Activated CD4-positive, alpha-beta T cell treated with anti-CD3 and anti-CD28 coated beads for 36 hours (primary cell): Measurements from ENCODE around the gene MRTO4. TPM values are rescaled to one million over a fixed set of nuclear protein-coding genes. Genes with fewer than 3 reads are reported as not detected.

Experiments
- ATAC-seq: fragments of 200-7000 bp; cut with Tn5 transposase; one replicate; pipeline ENCODE4 v1.10.0; 2021; ENCODE audit warnings: mild to moderate bottlenecking, moderate library complexity
- CTCF ChIA-PET: fragments of 350-600 bp; sonication (Branson Sonifier 250); formaldehyde crosslinking; loops from one replicate; lab custom pipeline; 2021; ENCODE audit warnings: antibody characterized with exemption; lab: Charles Lee
- POLR2A ChIA-PET: fragments of 350-600 bp; sonication (Branson Sonifier 250); formaldehyde crosslinking; loops from one replicate; lab custom pipeline; 2021; ENCODE audit warnings: antibody characterized with exemption, inconsistent platforms; lab: Charles Lee
- DNase-seq: peaks from one replicate; pipeline ENCODE4 v3.0.0-alpha.2; 2020
- H3K27ac Mint-ChIP-seq: one replicate; pipeline ENCODE4 v1.8.0; 2021; ENCODE audit warnings: mixed read lengths
- H3K27me3 Mint-ChIP-seq: one replicate; pipeline ENCODE4 v1.8.0; 2021; ENCODE audit warnings: mixed read lengths
- H3K36me3 Mint-ChIP-seq: one replicate; pipeline ENCODE4 v1.8.0; 2021; ENCODE audit warnings: low read depth, mixed read lengths
- H3K4me1 Mint-ChIP-seq: one replicate; pipeline ENCODE4 v1.8.0; 2021; ENCODE audit warnings: mixed read lengths
- H3K4me3 Mint-ChIP-seq: one replicate; pipeline ENCODE4 v1.8.0; 2021; ENCODE audit warnings: mild to moderate bottlenecking, moderate library complexity, mixed read lengths
- H3K9me3 Mint-ChIP-seq: one replicate; pipeline ENCODE4 v1.8.0; 2021; ENCODE audit warnings: low read depth, mixed read lengths
- intact Hi-C, 2 experiments: fragments of 100-400 bp; cut with DNase I in 1 of 2; cut with micrococcal nuclease in 1 of 2; formaldehyde crosslinking; loops; one replicate each; pipeline versions ENCODE4 v1.14.2 to v1.15.1; 2022 to 2024; cut with DNase I, micrococcal nuclease
- total RNA-seq, 2 experiments: library from RNA; stranded (reverse); gene quantifications; one replicate each; pipeline ENCODE4 v1.2.3, GENCODE V29; 2021

The MRTO4 gene
- total RNA-seq, 2 experiments from 2014 or later = 82.6 to 95.0 TPM

DNA sequence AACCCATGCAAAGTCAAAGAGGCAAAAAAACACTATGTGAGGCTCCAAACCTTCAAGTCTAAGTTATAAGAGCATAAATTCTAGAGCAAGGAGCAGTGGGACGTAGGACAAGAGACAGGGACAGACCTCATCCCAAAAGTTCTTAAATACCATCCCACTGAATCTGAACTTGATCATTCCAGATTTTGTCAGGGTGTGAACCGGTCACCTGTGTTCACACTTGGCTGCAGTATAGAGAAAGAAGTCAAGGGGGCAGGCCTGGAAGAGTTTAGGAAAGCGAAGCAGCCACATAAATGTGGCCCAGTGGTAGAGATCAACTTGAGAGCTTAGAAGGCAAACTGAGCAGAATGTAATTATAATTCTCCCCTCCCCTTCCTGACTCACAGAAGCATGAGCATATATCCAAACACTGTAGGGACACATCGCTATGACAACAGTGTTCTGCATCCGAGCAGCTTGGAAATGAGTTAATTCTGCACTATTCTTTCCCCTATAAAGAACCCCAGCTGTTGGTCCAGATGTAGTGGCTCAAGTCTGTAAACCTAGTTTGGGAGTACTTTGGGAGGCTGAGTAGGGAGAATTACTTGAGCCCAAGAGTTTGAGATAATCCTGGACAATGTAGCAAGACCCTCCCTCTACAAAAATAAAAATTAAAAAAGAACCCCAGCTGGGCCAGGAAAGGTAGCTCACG is 57.7 kb downstream of the MRTO4 start:
- Mint-ChIP-seq H3K4me1 (peaks cover 14% of the 10 kb centered on the region), H3K9me3 (no peaks in the 10 kb centered on the region), H3K27me3 (no peaks in the 10 kb centered on the region), H3K4me3 (no peak overlapping the region), H3K27ac (no peak overlapping the region), H3K36me3 (peaks cover 25% of the 10 kb centered on the region)
- DNase-seq = no peak
- intact Hi-C loops = no loop called here
- ChIA-PET POLR2A (no interaction called here), CTCF (interaction anchor here (0.8 kb wide), 1 partner anchor 52 kb away, joined by 4 read pairs; no protein-coding TSS in a partner anchor)
- ATAC-seq = no peak

Other genes starting within 250 kb of the MRTO4 start
- gene UBR4, start 41.5 kb upstream of the MRTO4 start, total RNA-seq = 100 to 1,000 TPM; 117 to 147 TPM
- gene EMC1, start 281 bp upstream of the MRTO4 start, total RNA-seq = 10 to 100 TPM; 45.0 to 59.0 TPM
- gene AKR7A3, start 37.0 kb downstream of the MRTO4 start, total RNA-seq = under 1 TPM; 0.39 to 0.60 TPM
- gene AKR7A2, start 60.3 kb downstream of the MRTO4 start, total RNA-seq = 10 to 100 TPM; 41.3 to 43.0 TPM
- gene SLC66A1, start 60.5 kb downstream of the MRTO4 start, total RNA-seq = 1 to 10 TPM; 5.9 to 6.5 TPM
- gene CAPZB, start 233.7 kb downstream of the MRTO4 start, total RNA-seq = 100 to 1,000 TPM; 320 to 346 TPM